Renal cortex interstitium (tissue), 11 donors: Measurements from ENCODE around the gene MAGOH. TPM values are rescaled to one million over a fixed set of nuclear protein-coding genes. Genes with fewer than 3 reads are reported as not detected.

Source experiments
- DNase-seq, 11 donors: peaks; one replicate each; pipeline ENCODE4 v3.0.0-alpha.2; 2013; ENCODE audit warnings: low read depth in 9 of 11, low spot score in 4 of 11; ENCODE audit errors: extremely low read depth in 1 of 11
- polyA plus RNA-seq, 3 donors: library from polyadenylated mRNA; unstranded; fragments of 120-200 nt; gene quantifications; one replicate each; pipeline ENCODE4 v1.2.1, GENCODE V29; 2013; ENCODE audit not compliant: insufficient read length in 3 of 3

The MAGOH gene
- polyA plus RNA-seq, 3 donors = 76.9 to 98.8 (median 95.8) TPM

DNA sequence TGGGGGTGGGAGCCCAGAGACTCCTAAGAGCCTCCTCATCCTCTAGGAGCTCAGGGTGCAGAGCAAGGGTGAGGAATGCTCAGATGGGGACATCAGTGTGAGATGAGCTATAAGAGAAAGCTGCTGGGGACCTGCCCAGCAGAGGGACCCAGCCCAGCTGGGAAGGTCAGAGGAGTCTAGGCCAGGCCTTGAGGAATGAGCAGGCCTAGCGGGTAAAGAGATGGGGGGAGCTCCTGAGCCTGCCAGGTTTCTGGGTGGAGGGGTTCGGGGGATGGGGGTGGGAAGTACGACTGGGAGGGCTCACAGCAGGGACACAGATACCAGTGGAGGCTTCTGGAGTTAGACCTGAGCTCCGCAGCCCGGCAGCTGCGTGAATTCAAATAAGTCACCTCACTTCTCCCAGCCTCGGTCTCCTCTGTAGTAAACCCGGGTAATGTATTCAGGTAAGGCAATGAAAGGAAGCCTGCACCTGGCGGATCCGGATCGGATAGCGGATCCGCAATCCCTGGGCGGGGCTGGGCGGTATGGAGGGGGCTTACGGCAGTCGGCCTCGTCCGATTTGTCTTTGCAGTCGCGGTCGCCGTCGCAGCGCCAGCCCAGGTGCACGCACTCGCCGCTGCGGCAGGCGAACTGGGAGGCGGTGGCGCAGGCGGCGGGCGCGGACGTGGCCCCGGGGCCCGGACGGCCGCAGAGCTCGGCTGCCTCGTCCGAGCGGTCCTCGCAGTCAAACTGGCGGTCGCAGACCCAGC lies 38.0 kb upstream of the MAGOH start:
- no peak for DNase-seq

DNA sequence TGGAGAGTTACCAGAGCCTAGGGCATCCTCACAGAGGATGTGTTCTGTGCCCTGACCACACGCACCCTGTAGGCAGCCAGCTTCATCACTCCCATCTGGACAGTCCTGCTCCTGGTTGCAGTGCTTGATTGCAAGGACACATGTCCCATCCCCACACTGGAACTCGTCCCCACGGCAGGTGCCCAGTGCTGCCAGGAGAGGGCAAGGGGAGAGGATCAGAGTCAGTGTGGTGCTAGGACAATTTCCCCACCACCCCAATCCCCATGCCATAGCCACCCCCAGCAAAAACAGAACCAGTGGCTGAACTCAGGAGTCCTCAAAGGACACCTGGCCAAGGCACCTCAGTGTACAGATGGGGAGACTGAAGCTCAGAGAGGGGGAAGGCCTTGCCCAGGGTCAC lies 37.2 kb upstream of the MAGOH start:
- DNase-seq = no peak

DNA sequence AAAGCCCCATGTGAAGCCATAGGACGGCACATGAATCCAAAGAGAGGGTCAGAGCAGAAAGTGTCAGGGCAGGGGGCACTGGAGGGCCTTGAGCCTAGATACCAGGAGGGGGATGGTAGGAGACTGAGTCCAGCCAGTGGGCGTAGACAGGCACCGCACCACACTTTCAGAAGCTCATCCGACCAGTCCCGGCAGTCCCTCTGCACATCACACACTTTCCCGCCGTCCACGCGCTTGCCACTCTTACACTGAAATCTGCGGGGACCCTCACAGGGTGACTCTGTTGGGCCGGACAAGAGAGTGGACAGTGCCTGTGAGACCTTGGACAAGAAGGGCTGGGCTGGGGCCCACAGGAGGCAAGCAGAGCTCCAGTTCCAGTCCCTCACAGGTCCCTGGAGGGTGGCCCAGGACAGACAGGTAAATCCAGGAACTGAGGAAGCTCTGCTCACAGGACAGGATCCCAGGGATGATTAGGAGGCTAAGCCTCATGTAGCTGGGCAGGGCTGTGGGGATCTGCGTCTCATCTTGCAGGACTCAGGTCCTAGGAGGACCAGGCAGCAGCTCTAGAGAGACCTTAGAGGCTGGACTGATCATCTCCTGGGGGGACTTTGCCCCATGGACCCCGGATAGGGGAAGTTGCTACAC lies 36.3 kb upstream of the MAGOH start:
- no peak for DNase-seq

- DNase-seq = no peak
These were observed 35.7 kb upstream of the MAGOH start for GRCh38 chr1:53274026-53274425.

GRCh38 chr1:53273526-53273925 lies 35.2 kb upstream of the MAGOH start:
- DNase-seq = no peak

GRCh38 chr1:53272349-53272748 lies 34.0 kb upstream of the MAGOH start:
- DNase-seq = no peak

GRCh38 chr1:53271446-53272090 lies 33.2 kb upstream of the MAGOH start:
- no peak for DNase-seq

DNA sequence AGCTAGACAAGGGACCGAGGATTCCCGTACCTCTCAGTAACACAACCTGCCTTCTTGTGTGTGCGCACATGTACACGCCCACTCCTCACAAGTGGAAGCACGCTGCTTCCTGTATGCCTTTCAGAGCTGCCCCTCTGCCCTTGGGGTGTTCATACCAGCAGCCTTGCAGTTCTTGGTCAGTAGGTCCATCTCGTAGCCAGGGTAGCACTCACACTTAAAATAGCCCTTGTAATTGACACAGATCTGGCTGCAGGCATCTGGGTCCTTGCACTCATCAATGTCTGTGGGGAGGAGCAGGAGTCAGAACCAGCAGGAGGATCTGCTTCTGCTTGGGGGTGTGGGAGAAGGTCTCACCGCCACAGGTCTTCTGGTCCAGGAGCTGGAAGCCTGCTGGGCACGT lies 32.6 kb upstream of the MAGOH start:
- no peak for DNase-seq

DNA sequence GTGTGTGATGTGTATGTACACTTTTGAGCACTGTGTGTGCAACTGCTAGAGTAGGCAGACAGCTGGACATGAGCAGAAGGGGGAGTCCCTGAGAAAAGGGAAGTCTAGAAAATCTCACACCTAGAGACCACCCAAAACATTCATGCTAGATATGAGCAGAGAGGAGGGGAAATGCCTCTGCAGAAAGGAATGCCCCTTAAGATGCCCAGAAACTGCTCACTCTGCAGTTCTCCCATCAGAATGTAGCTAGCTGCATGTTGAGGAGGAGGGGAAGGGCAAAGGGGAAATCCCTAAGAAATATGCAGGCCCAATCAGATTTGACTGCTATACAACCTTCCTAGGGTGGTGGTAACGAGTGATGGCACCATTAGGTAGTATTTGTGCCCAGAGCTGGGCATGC lies 31.8 kb upstream of the MAGOH start:
- no peak for DNase-seq

GRCh38 chr1:53267761-53268160 lies 29.4 kb upstream of the MAGOH start:
- DNase-seq = no peak

- no peak for DNase-seq
These were observed 27.7 kb upstream of the MAGOH start for GRCh38 chr1:53266038-53266437.

DNA sequence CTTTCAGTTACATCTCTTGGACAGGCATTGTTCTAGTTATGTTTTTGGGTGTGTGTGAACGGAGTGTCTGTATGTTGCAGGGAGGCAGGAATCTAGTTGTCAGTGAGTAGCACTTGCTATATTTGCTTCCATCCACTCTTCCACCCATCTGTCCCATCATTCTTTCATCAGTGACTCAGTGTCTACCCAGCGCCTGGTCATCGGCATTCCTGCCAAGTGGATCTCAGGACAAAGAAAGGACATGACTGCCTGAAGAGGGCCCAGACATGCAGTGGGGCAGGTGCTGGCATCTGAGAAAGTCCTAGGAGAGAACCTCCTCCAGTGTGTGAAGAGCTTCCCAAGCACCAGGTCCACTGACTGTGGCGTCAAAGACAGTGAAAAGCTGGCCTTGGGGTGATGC lies 27.3 kb upstream of the MAGOH start:
- DNase-seq = no peak

DNA sequence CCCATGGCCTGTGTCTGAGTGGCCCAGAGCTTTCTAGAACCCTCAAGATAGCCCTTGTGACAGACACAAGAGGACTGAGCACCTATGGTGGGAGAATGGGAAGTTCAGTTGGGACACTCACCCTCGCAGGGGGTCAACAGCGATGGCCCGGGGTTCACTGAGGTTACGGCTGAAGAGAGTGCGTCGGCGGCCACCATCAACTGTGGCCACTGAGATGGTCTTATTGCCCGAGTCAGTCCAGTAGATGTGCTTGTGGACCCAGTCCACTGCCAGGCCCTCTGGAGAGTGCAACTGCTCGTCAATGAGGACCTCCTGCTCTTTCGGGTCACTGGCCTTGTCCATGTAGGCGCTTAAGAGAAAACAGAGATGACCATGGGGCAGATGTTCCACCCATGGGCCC lies 25.7 kb upstream of the MAGOH start:
- DNase-seq = no peak

DNA sequence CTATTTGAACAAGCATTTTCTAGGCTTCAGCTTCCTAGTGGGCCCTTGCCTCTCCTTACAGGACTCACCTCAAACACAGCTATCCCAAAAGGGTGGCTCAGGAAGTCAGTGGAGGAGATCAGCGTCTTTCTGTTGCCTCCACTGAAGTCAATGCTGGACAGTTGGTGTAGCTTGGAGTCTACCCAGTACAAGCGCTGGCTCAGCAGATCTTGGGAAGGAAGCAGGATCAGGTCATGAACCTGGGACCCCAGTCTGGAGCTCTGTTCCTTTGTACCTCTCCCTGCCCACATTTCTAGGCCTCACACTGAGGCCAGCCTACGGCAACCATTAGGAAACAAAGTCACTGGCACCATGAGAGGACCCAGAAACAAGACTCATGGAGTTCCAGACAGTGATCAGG lies 23.7 kb upstream of the MAGOH start:
- DNase-seq = no peak

GRCh38 chr1:53260631-53261247 lies 22.4 kb upstream of the MAGOH start:
- no peak for DNase-seq

DNA sequence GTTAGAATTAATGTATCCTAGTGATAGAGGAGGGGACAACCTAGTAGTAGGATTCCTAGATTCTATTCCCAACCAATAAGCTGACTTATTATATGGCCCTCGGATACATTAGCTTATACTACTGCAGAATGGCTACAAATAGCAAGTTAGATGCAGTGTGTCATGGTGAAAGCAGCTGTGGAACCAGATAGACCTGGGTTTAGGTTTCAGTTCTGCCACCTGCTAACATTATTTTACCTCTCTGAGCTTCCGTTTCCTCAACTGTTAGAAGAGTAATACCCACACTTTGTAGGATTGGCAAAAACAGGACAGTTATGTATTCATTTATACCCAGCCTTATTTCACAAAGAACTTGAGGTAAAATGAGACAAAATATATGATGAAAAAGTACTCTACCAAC lies 21.6 kb upstream of the MAGOH start:
- DNase-seq = no peak

DNA sequence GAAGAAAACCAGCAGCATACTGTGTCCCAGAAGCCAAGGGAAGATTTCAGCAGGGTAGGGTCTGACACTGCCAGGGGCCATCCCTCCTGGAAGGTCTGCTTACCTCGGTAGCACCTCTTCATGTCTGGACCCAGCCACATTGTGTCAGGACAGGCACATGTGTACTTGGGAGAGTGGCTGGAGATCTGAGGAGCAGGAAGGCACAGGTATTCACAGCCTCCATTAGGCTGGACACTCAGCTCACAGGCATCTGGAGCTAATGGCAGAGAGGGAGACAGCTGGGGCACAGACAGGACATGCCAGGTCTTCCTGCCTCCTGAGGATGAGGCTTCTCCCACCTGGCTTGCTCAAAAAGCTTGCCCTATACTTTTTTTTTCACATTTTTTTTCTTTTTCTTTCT lies 19.9 kb upstream of the MAGOH start:
- no peak for DNase-seq

DNA sequence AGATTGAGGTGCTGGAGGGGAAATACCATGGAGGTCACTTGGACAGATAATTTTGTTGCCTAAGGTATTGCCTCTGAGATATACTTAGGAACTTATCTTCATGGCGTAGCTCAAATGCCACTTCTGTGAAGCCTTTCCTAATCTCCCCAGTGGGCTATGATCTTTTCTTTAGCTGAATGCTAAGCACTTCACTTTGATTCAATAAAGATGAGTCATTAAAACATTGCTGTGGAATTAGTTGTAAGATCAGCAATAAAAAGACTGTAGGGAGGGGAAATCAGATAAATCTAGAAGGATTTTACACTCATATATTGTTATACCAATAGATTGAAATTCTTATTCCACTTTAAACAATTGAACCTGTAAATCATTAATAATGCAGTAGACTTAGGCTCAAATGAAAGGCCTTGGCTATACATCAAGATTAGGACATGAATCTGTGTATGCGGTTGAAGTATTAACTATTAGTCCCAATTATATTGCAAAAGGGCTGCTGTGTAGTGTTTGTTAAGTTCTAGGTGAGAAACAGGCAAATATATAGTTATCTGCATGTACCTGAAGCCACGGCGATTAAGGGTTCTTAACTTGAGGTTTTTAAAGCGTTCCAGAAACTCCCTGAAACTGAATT lies 19.2 kb upstream of the MAGOH start:
- no peak for DNase-seq

- DNase-seq = no peak
These were observed 18.5 kb upstream of the MAGOH start for GRCh38 chr1:53256511-53257453.
